Prostate gland (tissue), 2 donors: ENCODE measurements around the gene PANX1.

Experiments
- POLR2A ChIP-seq: fragments of 450-650 bp; IDR thresholded peaks from one replicate; pipeline ENCODE4 v1.6.1; 2016; ENCODE audit warnings: antibody characterized with exemption, mild to moderate bottlenecking
- POLR2AphosphoS5 ChIP-seq: sonication (generic); formaldehyde crosslinking; IDR thresholded peaks from one replicate; pipeline ENCODE4 v1.6.1; 2017; ENCODE audit warnings: antibody characterized with exemption
- TF ChIP-seq, protein P1 (sequence below), 4 experiments: fragments of 200-600 bp in 2 of 4; fragments of 450-650 bp in 2 of 4; sonication (generic) in 2 of 4; IDR thresholded peaks; 1 replicate in 3 of 4; 2 replicates in 1 of 4; pipeline ENCODE4 v1.5.1; 2016 to 2019; ENCODE audit warnings: antibody characterized with exemption in 4 of 4, mild to moderate bottlenecking in 2 of 4, moderate library complexity in 2 of 4

DNA sequence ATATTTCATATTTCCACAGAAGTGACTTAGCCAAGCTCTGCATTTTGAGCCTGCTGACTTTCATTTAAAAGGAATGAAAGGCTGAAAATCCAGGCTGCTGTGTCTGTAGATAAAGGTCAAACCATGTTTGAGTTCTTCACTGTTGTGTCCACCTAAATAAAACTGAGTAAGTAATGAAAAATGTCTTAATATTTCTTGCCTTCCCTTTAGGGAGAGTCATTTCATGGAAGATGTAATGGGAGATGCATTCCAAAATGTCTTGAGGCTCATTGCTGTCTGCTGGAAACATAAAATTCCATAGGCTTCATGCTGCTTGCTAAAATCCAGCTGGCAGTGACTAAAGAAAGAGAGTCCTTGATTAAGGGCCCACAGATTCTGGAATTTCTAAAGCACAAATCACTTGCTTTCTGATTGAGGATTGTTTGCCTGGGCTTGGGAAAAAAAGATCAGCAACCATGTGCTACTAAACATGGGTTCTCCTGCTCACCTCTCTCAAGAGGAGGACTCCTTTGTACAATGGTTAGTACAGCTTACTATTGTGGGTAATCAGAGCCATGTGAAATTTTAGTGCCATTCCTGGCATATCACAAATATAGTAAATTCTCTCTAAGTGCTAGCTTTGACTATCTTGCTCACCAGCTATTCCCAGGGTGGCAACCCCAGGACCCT is 56.9 kb downstream of the PANX1 start:
- TF ChIP-seq, protein P1, sequence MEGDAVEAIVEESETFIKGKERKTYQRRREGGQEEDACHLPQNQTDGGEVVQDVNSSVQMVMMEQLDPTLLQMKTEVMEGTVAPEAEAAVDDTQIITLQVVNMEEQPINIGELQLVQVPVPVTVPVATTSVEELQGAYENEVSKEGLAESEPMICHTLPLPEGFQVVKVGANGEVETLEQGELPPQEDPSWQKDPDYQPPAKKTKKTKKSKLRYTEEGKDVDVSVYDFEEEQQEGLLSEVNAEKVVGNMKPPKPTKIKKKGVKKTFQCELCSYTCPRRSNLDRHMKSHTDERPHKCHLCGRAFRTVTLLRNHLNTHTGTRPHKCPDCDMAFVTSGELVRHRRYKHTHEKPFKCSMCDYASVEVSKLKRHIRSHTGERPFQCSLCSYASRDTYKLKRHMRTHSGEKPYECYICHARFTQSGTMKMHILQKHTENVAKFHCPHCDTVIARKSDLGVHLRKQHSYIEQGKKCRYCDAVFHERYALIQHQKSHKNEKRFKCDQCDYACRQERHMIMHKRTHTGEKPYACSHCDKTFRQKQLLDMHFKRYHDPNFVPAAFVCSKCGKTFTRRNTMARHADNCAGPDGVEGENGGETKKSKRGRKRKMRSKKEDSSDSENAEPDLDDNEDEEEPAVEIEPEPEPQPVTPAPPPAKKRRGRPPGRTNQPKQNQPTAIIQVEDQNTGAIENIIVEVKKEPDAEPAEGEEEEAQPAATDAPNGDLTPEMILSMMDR (IDR thresholded peaks at IDR 0.05) = no peak
- no peak for TF ChIP-seq POLR2AphosphoS5
- TF ChIP-seq POLR2A = no peak
